GM12878 (cell line): ENCODE data around the gene PTK6. TPM values are rescaled to one million over a fixed set of nuclear protein-coding genes. Genes with fewer than 3 reads are reported as not detected.

Source experiments
- ATAC-seq: fragments of 200-7000 bp; cut with Tn5 transposase; 3 replicates; pipeline ENCODE4 v1.9.1; 2020; ENCODE audit warnings: mild to moderate bottlenecking, moderate library complexity
- BruUV-seq: library from RNA; stranded (reverse); fragments of 400-500 nt; replicated peaks from 2 replicates; lab custom pipeline; 2021; lab: Mats Ljungman, UMichigan
- CTCF ChIA-PET: fragments of 300-600 bp; sonication (Branson Sonifier 250); formaldehyde crosslinking; extraction: SDS; loops from one replicate; lab custom pipeline; 2021; ENCODE audit warnings: inconsistent platforms; lab: Yijun Ruan, JAX
- POLR2A ChIA-PET: fragments of 350-600 bp; formaldehyde crosslinking; extraction: SDS; loops from one replicate; lab custom pipeline; 2021; ENCODE audit warnings: inconsistent platforms; lab: Charles Lee
- RAD21 ChIA-PET: fragments of 300-600 bp; sonication (Branson Sonifier 250); formaldehyde crosslinking; loops from one replicate; lab custom pipeline; 2023; ENCODE audit warnings: antibody characterized with exemption; ENCODE audit not compliant: unreplicated experiment; lab: Charles Lee
- SMC1A ChIA-PET: fragments of 300-600 bp; sonication (Branson Sonifier 250); formaldehyde crosslinking; loops from one replicate; lab custom pipeline; 2023; ENCODE audit not compliant: unreplicated experiment, uncharacterized antibody; lab: Charles Lee
- DNase-seq: peaks from one replicate; pipeline ENCODE4 v3.0.0-alpha.2; 2011; ENCODE audit warnings: low read depth, low spot score
- FAIRE-seq: peaks from 3 replicates; lab custom pipeline; 2011; peaks lifted over from hg19 to GRCh38; lab: Jason Lieb, UNC
- H2AFZ ChIP-seq: 2 replicates; pipeline ENCODE4 v1.6.0; 2011; ENCODE audit warnings: low read depth, low read length, control low read depth; ENCODE audit not compliant: control insufficient read depth
- H3K27ac ChIP-seq: 2 replicates; pipeline ENCODE4 v1.5.1; 2011; ENCODE audit warnings: control low read depth; ENCODE audit not compliant: control insufficient read depth, insufficient read depth
- H3K27me3 ChIP-seq, 2 experiments: replicated peaks in 1 of 2; 2 replicates each; pipeline versions ENCODE4 v1.6.0 to v1.6.1; 2011; ENCODE audit warnings: low read length in 1 of 2; ENCODE audit not compliant: control insufficient read depth in 2 of 2, insufficient read depth in 2 of 2
- H3K36me3 ChIP-seq, 2 experiments: 2 replicates each; pipeline ENCODE4 v1.5.1; 2011; ENCODE audit warnings: low read length in 1 of 2; ENCODE audit not compliant: control insufficient read depth in 2 of 2, insufficient read depth in 2 of 2
- H3K4me1 ChIP-seq: 2 replicates; pipeline ENCODE4 v1.6.1; 2011; ENCODE audit warnings: mild to moderate bottlenecking, low read length, moderate library complexity, mixed read lengths; ENCODE audit not compliant: control insufficient read depth, insufficient read depth
- H3K4me2 ChIP-seq: 2 replicates; pipeline ENCODE4 v1.6.0; 2011; ENCODE audit warnings: control low read depth; ENCODE audit not compliant: control insufficient read depth, insufficient read depth
- H3K4me3 ChIP-seq: fragments of 200-600 bp; sonication (generic); 2 replicates; pipeline ENCODE4 v1.5.1; 2016
- H3K79me2 ChIP-seq: 2 replicates; pipeline ENCODE4 v1.6.0; 2011; ENCODE audit warnings: low read length; ENCODE audit not compliant: control insufficient read depth, insufficient read depth
- H3K9ac ChIP-seq: 2 replicates; pipeline ENCODE4 v1.8.0; 2011; ENCODE audit warnings: low read length, control low read depth, mixed read lengths; ENCODE audit not compliant: control insufficient read depth, insufficient read depth
- H3K9me3 ChIP-seq: replicated peaks from 3 replicates; pipeline ENCODE4 v1.5.1; 2011; ENCODE audit warnings: mild to moderate bottlenecking, low read length; ENCODE audit not compliant: control insufficient read depth, insufficient read depth
- H4K20me1 ChIP-seq: 2 replicates; pipeline ENCODE4 v1.6.0; 2011; ENCODE audit not compliant: control insufficient read depth, insufficient read depth
- CHD1 ChIP-seq: IDR thresholded peaks from 2 replicates; pipeline ENCODE4 v1.6.1; 2012; ENCODE audit warnings: low read depth, low read length, improper control_type of control experiment
- MYC ChIP-seq: IDR thresholded peaks from 2 replicates; pipeline ENCODE4 v1.6.1; 2011; ENCODE audit warnings: mild to moderate bottlenecking, low read length, moderate library complexity, inconsistent platforms; ENCODE audit not compliant: insufficient read depth, insufficient replicate concordance, insufficient read length, severe bottlenecking
- NR2F1 ChIP-seq: fragments of 450-650 bp; conservative IDR thresholded peaks from 2 replicates; pipeline ENCODE4 v1.6.1; 2017; ENCODE audit warnings: mild to moderate bottlenecking
- POU2F2 ChIP-seq: IDR thresholded peaks from 3 replicates; pipeline ENCODE4 v1.6.1; 2011; ENCODE audit warnings: low read depth, mild to moderate bottlenecking, low read length, borderline replicate concordance
- RELB ChIP-seq: fragments of 450-650 bp; IDR thresholded peaks from 2 replicates; pipeline ENCODE4 v1.6.1; 2017; ENCODE audit warnings: low read depth, mild to moderate bottlenecking, moderate library complexity
- WGBS: methylation state at CpG from one replicate; pipeline ENCODE4 v1.1.6; 2016; ENCODE audit warnings: low lambda C conversion rate; ENCODE audit not compliant: insufficient replicate concordance, insufficient coverage; ENCODE audit errors: missing lambda C conversion rate; 5-methylcytosine and 5-hydroxymethylcytosine counted together
- in situ Hi-C: fragments of 300-500 bp; cut with MboI; formaldehyde crosslinking; loops from 9 replicates; pipeline ENCODE4 v1.14.3; 2018; ENCODE audit warnings: mixed read lengths
- intact Hi-C: fragments of 100-400 bp; cut with micrococcal nuclease; formaldehyde crosslinking; loops from one replicate; pipeline ENCODE4 v1.14.2; 2022; ENCODE audit not compliant: unreplicated experiment
- polyA plus RNA-seq, 11 experiments: library from polyadenylated mRNA; depleted of rRNA in 4 of 11; unstranded in 6 of 11; stranded (reverse) in 5 of 11; fragments of >200 nt; fragmentation: Nextera tagmentation in 4 of 11; fragmentation: Illumina TruSeq in 1 of 11; extraction: Ambion mirVana in 4 of 11; extraction: Trizol in 1 of 11; gene quantifications; 1 replicate in 1 of 11; 2 replicates in 10 of 11; pipeline versions ENCODE4 v1.2.1 to v1.2.3, GENCODE V29; 2011 to 2016; ENCODE audit warnings: inconsistent platforms in 2 of 11, missing spikeins in 2 of 11, low read depth in 1 of 11
- total RNA-seq, 4 experiments: library from RNA; depleted of rRNA in 3 of 4; stranded (reverse); fragments of >200 nt in 3 of 4; fragmentation: Illumina TruSeq in 1 of 4; extraction: Trizol in 1 of 4; gene quantifications; 2 replicates each; pipeline versions ENCODE4 v1.2.1 to v1.2.3, GENCODE V29; 2013 to 2021
- TF ChIP-seq, protein P1 (sequence below): fragments of 450-650 bp; IDR thresholded peaks from 2 replicates; pipeline ENCODE4 v1.6.1; 2017; ENCODE audit warnings: mild to moderate bottlenecking, low read depth, inconsistent platforms; ENCODE audit not compliant: poor library complexity, severe bottlenecking
- TF ChIP-seq, protein P2 (sequence below): IDR thresholded peaks from 2 replicates; pipeline ENCODE4 v1.6.1; 2012; ENCODE audit warnings: low read depth, low read length, improper control_type of control experiment
- TF ChIP-seq, protein P3 (sequence below): IDR thresholded peaks from 2 replicates; pipeline ENCODE4 v1.6.1; 2011; ENCODE audit warnings: mild to moderate bottlenecking, low read depth, low read length, moderate library complexity; ENCODE audit not compliant: insufficient replicate concordance

The PTK6 gene
- total and polyA plus RNA-seq, 10 of the 15 experiments (the other 5 are each of a cell fraction or from before 2014, with no cell fraction given): 0.02 to 0.21 (median 0.09) TPM; not detected in 3

- no peaks in the 10 kb centered on the region for H3K9me3 ChIP-seq
- no peak overlapping the region for H3K4me3 ChIP-seq
- CTCF ChIA-PET: no interaction called here
- H3K4me2 ChIP-seq: no peak overlapping the region
- BruUV-seq: no TSS peak
- no peak overlapping the region for H2AFZ ChIP-seq
- intact Hi-C loops: no loop called here
- H3K27me3 ChIP-seq: no peaks in the 10 kb centered on the region; a peak in 1 of 4 replicates
- H3K36me3 ChIP-seq: no peaks in the 10 kb centered on the region
- no peak overlapping the region for H3K9ac ChIP-seq
- no peak for TF ChIP-seq NR2F1
- no peak for TF ChIP-seq POU2F2
- TF ChIP-seq, protein P1, sequence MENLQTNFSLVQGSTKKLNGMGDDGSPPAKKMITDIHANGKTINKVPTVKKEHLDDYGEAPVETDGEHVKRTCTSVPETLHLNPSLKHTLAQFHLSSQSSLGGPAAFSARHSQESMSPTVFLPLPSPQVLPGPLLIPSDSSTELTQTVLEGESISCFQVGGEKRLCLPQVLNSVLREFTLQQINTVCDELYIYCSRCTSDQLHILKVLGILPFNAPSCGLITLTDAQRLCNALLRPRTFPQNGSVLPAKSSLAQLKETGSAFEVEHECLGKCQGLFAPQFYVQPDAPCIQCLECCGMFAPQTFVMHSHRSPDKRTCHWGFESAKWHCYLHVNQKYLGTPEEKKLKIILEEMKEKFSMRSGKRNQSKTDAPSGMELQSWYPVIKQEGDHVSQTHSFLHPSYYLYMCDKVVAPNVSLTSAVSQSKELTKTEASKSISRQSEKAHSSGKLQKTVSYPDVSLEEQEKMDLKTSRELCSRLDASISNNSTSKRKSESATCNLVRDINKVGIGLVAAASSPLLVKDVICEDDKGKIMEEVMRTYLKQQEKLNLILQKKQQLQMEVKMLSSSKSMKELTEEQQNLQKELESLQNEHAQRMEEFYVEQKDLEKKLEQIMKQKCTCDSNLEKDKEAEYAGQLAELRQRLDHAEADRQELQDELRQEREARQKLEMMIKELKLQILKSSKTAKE: no peak
- TF ChIP-seq RELB: no peak
- TF ChIP-seq, protein P2, sequence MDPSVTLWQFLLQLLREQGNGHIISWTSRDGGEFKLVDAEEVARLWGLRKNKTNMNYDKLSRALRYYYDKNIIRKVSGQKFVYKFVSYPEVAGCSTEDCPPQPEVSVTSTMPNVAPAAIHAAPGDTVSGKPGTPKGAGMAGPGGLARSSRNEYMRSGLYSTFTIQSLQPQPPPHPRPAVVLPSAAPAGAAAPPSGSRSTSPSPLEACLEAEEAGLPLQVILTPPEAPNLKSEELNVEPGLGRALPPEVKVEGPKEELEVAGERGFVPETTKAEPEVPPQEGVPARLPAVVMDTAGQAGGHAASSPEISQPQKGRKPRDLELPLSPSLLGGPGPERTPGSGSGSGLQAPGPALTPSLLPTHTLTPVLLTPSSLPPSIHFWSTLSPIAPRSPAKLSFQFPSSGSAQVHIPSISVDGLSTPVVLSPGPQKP: no peak
- no peak for TF ChIP-seq CHD1
- TF ChIP-seq, protein P3, sequence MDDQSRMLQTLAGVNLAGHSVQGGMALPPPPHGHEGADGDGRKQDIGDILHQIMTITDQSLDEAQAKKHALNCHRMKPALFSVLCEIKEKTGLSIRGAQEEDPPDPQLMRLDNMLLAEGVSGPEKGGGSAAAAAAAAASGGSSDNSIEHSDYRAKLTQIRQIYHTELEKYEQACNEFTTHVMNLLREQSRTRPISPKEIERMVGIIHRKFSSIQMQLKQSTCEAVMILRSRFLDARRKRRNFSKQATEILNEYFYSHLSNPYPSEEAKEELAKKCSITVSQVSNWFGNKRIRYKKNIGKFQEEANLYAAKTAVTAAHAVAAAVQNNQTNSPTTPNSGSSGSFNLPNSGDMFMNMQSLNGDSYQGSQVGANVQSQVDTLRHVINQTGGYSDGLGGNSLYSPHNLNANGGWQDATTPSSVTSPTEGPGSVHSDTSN: no peak
- TF ChIP-seq MYC: no peak
- TF ChIP-seq, all 136 proteins: peak for 0
- POLR2A ChIA-PET: no interaction called here
- WGBS: 15% methylated on average over 10 of the region's 11 CpGs
- Histone ChIP-seq H3K4me1 (no peaks in the 10 kb centered on the region; the same call in 1 of the 2 replicates), H3K27ac (no peak overlapping the region), H4K20me1 (no peaks in the 10 kb centered on the region), H3K79me2 (no peaks in the 10 kb centered on the region)
- RAD21 ChIA-PET: no interaction called here
- in situ Hi-C loops: no loop called here
- no peak for DNase-seq
- ATAC-seq: no peak
- SMC1A ChIA-PET: no interaction called here
- FAIRE-seq: no peak
Measured at GRCh38 chr20:63482021-63482587, 55.1 kb downstream of the PTK6 start.
